Fibroblast of pulmonary artery (primary cell): Measurements from ENCODE around the gene VSIR.
A peak's percentile ranks its signal among the peaks of the same experiment; 100 is the strongest.

ENCODE experiments used
- DNase-seq: peaks from one replicate; pipeline ENCODE4 v3.0.0-alpha.2; 2010; ENCODE audit warnings: low read depth
- H3K4me3 ChIP-seq: replicated peaks from 2 replicates; pipeline ENCODE4 v1.5.1; 2011; ENCODE audit warnings: low read depth, mild to moderate bottlenecking, control low read depth, low read length, moderate library complexity
- TF ChIP-seq, protein P1 (sequence below): IDR thresholded peaks from 2 replicates; pipeline ENCODE4 v1.5.1; 2011; ENCODE audit warnings: mild to moderate bottlenecking, control low read depth, low read length, inconsistent platforms; ENCODE audit errors: missing control alignments

Gene VSIR

GRCh38 chr10:71812016-71812912, 38.9 kb upstream of the VSIR start:
- no peak overlapping the region for H3K4me3 ChIP-seq
- peak; percentile 54 for DNase-seq
- TF ChIP-seq, protein P1, sequence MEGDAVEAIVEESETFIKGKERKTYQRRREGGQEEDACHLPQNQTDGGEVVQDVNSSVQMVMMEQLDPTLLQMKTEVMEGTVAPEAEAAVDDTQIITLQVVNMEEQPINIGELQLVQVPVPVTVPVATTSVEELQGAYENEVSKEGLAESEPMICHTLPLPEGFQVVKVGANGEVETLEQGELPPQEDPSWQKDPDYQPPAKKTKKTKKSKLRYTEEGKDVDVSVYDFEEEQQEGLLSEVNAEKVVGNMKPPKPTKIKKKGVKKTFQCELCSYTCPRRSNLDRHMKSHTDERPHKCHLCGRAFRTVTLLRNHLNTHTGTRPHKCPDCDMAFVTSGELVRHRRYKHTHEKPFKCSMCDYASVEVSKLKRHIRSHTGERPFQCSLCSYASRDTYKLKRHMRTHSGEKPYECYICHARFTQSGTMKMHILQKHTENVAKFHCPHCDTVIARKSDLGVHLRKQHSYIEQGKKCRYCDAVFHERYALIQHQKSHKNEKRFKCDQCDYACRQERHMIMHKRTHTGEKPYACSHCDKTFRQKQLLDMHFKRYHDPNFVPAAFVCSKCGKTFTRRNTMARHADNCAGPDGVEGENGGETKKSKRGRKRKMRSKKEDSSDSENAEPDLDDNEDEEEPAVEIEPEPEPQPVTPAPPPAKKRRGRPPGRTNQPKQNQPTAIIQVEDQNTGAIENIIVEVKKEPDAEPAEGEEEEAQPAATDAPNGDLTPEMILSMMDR = peak; percentile 79

DNA sequence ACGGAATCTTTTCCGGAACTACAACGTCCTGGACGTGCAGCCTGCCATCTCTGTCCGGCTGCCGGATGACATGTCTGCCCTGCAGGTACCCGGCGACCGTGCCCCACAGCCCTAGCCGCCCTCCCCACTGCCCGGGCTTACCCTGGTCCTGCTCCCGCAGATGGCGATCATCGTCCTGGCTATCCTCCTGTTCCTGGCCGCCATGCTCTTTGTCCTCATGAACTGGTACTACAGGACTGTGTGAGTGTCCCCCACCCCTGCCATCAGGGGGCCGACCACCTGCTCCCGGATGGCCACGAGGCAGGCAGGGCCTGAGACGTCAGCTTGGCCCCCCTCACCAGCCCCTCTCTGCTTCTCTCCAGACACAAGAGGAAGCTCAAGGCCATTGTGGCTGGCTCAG, 38.0 kb upstream of the VSIR start:
- TF ChIP-seq, protein P1 = no peak
- H3K4me3 ChIP-seq = no peak overlapping the region
- no peak for DNase-seq

GRCh38 chr10:71810048-71810750, 36.9 kb upstream of the VSIR start:
- no peak for DNase-seq
- TF ChIP-seq, protein P1 = no peak
- no peak overlapping the region for H3K4me3 ChIP-seq

GRCh38 chr10:71809628-71810027, 36.3 kb upstream of the VSIR start:
- no peak for DNase-seq
- H3K4me3 ChIP-seq = no peak overlapping the region
- TF ChIP-seq, protein P1 = no peak

GRCh38 chr10:71807557-71808510, 34.5 kb upstream of the VSIR start:
- no peak overlapping the region for H3K4me3 ChIP-seq
- TF ChIP-seq, protein P1 = no peak
- no peak for DNase-seq

GRCh38 chr10:71806704-71807556, 33.6 kb upstream of the VSIR start:
- TF ChIP-seq, protein P1 = no peak
- no peak for DNase-seq
- no peak overlapping the region for H3K4me3 ChIP-seq
